Hematopoietic multipotent progenitor cell treated with erythropoietin and hydrocortisone succinate and interleukin-3 and kit ligand, for 15 days (in vitro differentiated cells): ENCODE data around the gene SPATA12.

Source experiments
- DNase-seq: peaks from one replicate; pipeline ENCODE4 v3.0.0-alpha.2; 2015; ENCODE audit warnings: low spot score

SPATA12 gene, protein sequence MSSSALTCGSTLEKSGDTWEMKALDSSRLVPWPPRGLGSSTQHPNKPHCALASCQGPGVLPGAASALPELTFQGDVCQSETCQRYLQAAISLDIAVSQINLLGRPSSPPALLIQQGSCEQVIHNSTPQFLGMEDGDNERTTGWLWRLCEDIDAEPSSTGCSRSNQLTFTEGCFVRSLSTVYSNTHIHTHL

DNA sequence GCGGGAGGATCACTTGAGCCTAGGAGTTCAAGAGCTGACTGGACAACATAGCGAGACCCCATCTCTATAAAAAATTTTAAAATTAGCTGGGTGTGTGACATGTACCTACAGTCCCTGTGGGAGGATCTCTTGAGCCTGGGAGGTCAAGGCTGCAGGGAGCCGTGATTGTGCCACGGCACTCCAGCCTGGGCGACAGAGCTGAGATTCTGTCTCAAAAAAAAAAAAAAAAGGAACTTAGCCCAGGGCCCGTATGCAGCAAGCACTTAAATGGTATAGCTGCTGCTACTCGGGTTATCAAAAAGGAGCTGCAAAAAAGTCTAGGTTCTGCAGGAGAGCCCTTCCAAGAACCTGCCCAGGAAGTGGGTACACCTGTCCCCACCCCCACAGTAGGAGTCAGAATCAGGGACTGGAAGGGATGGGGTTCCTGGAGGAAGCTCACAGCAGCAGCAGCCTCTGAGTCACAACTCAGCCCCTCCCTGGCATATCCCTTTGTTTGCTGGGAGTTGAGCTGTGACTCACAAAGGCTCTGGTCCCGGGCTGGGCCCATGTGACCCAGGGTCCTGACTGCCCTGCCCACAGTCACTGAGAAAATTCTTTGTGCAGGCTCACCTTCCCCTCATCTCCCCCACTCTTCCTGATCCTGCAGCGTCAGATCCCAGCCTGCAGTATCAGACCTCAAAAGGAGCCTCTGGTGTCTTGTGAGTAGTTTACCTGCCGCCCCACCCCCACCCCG is at the start of gene SPATA12:
TSS of gene SPATA12 (plus strand) at position 576 of the 733 bp plus-strand sequence. CDS start 13,031 bp downstream, outside the sequence.
- DNase-seq: no peak

DNA sequence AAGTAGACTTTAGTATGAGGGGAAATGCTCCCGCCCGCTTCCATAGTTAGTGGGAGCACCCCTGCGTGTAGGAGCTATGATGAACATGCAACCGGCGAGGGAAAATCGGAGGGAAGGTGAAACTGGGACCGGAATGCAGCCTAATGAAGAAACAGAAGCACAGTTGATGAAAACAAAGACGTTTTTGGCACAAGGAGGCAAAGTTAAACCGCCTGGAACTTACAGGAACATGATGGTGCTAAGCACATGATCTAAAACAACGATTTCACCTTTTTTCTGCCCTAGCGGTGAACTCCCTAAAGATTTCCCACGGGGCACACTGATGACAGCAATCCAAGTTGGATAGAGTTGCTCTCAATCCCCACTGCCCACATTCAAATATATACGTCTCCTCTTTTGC is 49.4 kb upstream of the SPATA12 start:
- DNase-seq: no peak

DNA sequence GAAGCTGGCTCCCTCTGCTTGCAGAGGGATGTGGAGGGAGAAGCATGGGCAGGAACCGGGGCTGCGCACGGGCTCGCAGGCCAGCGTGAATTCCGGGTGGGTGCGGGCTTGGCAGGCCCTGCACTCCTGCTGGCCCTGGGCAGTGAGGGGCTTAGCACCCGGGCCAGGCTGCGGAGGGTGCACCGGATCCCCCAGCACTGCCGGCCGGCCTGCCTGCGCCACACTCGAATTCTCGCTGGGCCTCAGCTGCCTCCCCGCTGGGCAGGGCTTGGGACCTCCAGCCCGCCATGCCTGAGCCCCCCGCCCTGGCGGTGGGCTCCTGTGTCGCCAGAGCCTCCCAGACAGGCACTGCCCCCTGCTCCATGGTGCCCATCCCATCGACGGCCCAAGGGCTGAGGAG is 47.6 kb upstream of the SPATA12 start:
- no peak for DNase-seq

DNA sequence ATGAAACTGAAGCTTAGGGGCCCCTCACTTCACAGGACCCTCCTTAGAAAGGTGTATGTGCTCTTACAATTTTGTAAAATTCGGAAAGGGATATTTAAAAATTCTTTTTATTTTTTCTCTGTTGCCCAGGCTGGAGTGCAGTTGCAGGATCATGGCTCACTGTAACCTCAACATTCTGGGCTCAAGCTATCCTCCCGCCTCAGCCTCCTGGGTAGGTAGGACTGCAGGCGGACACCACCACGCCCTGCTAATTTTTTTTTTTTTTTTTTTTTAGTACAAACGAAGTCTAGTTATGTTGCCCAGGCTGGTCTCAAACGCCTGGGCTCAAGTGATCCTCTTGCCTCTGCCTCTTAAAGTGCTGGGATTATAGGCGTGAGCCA is 45.1 kb upstream of the SPATA12 start:
- no peak for DNase-seq

DNA sequence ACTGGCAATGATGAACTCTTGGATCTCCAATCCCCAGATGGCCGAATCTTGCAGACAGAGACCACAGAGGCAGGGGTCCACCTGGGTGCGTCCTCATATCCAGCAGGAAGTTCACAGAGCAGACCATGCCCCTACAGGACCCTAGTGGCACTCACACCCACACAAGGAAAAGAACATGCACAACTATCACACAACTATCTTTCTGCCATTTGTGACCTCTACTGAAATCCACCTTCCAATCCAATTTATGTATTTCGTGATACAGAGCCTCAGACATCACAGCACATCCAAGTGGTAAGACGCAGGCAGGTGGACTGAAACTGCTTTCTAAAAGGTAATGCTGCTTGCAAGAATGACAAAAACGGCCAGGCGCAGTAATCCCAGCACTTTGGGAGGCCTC is 44.6 kb upstream of the SPATA12 start:
- no peak for DNase-seq

DNA sequence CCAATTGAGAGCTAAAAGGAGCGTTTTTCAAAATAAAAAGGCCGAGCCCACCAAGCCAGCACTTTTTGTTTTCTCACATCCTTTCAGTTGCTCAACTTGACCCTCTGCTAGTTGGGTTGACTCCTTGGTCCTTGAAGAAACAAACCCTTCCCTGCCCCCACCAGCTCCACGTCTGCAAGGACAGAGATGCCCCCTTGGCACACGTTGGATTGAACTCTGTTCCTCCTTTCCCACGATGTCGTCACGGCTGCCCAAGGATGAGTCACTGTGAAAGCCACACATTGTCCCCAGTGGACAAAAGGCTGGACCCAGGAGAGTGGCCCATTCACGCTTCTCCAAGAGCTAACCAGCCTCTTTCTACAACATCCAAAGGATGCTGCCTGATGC is 43.0 kb upstream of the SPATA12 start:
- no peak for DNase-seq

DNA sequence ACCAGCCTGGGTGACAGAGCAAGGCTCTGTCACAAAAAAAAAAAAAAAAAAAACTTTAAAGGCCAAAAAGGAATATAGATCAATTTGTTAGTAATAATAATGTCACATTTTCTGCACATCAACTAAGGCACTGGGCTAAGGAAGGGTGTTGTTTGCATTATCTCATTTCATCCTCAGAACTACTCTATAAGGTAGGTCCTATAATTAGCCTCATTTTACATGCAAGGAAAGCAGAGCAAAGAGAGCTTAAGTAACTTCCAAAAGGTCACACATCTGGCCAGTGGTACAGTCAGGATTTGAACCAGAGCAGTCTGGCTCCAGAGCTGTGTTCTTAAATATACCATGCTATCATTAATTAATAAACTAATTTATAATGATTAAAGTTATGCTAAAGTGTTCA is 42.2 kb upstream of the SPATA12 start:
- no peak for DNase-seq

DNA sequence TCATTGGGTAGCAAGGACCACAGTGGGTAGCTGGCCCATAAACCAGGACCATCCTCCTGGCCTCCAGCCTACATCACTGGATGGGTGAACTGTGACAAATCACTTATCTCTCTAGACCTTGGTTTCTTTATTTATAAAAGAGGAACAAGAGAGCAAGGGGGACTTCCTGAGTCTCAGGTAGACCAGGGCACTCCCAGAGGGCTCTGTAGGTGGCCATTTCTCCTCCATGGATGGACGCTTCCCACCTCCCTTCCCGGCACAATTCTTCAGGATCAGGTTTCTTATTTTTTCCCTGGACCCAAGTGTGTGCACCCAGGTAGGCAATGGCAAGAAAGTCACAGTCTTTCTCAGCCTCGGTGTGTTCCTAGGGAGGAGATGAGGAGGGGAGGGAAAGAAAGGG is 41.4 kb upstream of the SPATA12 start:
- no peak for DNase-seq

DNA sequence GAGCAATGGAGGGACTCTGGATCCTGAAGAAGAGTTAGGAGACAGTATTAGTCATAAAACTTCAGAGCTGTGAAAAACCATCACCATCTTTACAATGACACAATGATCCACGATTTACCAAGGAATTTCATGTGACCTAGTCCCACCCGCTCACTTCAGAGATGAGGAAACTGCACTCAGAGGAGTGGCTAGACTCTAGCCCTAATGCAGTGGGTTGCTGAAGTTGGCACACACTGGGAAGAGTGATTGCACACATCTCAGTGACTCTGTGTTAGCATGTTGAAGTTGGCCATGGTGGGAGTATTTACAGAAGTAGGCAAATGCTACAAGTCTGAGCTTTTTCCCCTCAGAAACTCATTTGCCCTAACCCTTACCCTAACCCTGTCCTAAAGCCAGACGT is 35.2 kb upstream of the SPATA12 start:
- no peak for DNase-seq

DNA sequence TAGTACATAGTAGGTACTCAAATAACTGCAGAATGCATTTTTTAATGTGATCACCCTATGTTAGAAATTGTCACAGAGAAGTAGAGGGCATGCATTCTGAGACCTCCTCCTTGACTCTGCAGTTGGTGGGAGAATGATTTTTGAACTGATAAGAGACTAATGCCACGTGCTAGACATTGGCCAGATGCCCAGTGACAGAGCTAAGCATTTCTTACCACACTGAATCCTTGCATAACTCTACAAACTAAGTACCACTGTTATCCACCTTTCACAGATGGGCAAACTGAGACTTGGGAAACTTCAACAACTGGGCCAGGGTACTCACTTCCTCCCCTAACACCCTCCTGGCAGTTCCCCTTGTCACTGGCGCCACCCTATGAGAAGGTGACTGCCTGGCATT is 33.5 kb upstream of the SPATA12 start:
- DNase-seq: no peak

DNA sequence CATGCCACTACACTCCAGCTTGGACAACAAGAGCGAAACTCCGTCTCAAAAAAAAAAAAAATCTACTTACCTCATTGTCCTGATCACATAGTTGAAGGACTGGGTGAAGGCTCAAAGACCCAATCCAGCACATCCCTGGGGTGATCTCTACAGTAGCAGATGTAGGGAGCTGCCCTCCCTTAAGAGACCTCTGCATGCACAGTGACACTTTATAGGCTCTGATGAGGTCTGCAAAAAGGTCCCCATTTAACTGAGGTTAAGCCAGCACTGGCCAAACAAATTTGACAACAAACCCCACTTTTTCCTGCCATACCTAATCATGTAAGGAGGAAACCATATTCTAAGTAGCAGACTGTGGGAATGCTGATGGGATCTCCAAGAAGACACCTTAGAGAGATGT is 31.1 kb upstream of the SPATA12 start:
- DNase-seq: no peak

DNA sequence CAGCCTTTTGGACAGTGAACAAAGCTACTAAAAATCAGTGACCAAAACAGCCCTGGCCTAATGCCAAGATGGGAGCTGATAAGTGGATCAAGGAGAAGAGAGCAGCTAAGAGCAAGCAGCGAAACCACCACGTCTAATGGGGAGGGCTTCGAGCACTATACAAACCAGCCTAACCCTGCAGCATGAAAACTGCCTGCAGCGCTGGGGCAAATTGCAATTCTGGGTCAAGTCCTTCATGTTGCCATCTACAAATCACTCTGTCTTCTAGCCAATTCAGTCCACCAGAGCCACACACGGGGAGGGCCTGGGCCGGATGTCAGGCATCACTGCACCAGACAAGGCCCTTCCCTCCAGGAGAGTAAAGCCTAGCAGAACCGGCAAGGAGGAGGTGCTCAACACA is 30.5 kb upstream of the SPATA12 start:
- no peak for DNase-seq

DNA sequence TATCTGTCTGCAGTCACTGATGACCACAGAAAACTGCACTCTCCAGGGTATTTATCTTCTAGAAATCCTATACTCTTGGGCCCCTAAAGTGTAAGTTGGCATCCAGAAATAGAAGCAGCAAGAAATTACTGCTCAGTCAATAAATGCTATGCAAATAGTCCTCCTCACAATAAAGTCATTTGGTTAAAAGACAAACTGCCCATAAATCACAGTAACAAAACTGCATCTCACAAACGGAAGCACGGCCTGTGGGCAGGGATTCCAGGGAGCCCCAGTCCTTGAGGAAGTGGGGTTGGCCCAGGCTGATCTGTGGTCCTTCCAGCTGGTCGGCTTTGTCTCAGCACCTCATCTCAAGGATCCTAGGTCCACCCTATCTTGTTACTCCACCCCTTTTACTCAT is 29.7 kb upstream of the SPATA12 start:
- no peak for DNase-seq

DNA sequence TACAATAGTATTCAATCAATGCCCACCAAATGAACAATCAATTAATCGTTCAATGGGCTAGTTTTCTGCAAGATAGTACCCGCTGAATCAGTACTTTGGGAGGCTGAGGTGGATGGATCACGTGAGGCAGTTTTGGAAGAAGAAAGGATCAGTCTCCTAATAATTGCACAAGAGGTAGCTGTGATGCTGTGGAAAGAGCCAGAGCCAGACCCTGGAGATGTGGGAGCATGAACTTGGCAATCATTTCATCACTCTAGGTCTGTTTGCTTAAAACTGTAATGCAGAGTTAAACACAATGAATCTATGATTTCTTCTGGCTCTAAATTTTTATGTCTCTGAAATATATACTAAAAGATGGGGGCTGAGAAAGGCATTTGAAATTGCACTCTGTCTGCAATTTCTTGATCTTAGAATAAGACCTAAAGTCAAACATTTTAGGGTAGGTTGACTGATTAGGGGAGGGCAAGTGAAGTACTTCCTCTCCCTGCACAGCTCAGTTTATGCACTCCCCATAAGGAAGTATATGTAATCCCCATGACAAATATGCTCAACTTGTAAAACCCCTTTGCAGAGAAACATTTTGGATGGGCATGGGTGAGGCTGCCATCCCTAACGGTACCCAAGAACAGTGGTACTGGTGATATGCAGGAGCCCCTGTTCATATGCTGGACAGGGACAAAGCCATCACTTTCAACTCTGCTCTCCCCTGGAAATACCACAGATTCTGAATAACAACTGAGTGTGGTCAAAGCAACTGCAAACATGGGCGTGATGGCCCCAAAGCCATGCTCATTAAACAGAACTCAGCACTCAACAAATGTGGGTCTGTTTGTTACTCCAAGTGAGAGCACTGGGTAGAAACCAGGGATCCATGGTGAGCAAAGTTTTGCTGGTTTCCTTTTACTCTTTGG is 28.6 kb upstream of the SPATA12 start:
- no peak for DNase-seq

DNA sequence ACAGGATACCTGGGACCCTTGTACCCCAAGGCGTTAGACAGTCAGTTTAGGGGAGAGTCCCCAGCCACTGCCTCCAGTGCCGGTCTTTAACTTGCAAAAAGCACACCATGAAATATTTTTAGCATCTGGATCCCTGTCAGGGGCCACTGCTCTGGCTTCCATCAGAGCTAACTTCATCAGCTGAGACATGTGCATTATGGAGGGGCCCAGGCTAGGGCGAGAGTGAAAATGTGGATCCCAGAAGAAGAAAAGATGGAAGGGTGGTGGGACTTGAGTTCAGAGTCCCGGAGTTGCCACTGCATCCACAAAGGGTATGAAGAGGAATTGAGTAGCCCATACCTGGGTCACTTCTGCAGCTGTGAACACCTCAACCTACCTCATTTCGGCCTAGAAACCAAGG is 23.5 kb upstream of the SPATA12 start:
- DNase-seq: no peak

DNA sequence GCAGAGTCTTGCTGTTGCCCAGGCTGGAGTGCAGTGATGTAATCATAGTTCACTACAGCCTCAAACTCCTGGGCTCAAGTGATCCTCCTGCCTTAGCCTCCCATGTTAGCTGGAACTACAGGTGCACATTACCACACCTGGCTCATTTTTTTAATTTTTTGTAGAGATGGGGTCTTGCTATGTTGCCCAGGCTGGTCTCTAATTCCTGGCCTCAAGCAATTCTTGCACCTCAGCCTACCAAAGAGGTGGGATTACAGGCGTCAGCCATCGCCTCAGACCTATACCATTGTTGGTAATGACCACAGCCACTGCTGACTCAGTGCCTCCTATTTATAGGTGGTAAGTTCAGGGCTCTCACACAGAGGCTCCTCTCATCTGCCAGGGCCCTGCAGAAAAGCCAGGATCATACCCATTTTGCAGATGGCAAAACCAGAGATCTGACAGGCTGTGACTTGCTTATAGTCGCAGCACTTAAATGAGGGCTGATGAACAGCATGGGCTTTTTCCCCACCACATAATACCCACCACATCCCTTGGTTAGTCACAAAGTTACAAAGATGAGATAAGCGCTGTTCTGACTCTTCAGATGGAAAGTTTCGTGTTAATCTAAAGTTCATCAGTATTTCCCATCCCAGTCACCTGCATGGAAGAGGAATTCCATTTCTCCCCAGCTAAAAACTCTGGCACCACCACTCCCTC is 21.8 kb upstream of the SPATA12 start:
- no peak for DNase-seq

DNA sequence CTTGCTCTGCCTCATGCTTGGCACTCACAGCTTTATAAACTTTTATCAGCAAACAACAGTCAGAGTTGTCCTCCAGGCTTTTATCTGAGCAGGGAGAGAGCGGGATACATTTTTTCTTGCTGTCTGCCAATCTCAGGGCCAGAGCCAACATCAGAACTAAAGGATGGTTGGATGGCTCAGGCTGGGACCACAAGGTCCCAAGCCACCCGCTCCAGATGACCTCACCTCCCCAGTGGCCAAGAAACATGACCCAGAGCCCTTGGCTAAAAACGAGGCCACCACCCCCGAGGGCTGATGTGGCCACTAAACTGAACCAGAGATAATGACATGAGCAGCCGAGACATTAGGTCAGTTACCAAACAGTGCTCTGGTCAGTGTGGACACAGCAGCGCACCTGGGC is 18.8 kb upstream of the SPATA12 start:
- DNase-seq: no peak

DNA sequence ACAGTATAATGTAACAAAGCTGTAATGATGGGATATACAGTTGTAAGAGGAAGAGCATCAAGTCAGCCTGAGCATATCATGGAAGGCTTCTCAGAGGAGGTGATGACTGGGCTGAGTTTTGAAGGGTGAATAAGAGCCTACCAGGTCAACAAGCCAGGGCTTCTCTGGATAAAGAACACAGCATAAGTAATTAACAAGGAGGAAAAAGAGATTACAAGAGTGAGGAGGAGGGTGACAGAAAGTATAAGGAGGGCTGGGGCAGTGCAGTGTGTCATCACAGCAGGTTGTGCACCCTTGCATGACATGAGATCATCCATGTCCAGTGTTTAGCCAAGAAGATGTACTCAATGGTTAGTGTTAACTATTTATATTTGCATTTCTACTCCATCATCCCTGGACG is 16.9 kb upstream of the SPATA12 start:
- no peak for DNase-seq

DNA sequence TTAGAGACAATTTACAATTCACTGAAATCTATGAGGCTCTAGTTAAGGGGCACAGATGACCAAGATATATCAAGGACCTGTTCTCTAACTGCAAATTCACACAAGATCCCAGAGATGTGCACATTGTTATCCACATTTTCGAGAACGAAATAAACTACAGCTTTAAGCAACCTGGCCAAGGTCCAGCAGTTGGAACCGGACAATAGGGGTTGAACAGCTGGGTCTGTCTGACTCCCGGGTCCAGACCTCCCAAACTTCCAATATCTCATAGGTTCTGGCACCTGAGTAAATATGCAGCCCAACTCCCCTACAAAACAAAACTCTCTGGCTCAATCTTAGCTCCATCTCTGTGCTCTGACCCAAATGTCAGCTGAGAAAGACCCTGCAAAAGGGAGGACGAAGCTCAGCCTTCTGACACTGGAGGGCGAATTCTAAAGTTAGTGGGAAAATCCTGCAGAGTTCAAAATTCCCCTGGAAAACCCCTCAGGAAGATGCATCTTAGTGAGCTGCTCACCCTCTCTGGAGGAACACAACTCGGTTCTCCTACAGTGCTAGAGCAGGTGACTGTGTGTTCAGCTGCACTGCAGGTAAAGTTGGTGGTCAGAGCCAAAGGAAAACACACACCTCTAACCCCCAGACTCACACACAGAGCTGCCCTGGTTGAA is 14.2 kb upstream of the SPATA12 start:
- no peak for DNase-seq

DNA sequence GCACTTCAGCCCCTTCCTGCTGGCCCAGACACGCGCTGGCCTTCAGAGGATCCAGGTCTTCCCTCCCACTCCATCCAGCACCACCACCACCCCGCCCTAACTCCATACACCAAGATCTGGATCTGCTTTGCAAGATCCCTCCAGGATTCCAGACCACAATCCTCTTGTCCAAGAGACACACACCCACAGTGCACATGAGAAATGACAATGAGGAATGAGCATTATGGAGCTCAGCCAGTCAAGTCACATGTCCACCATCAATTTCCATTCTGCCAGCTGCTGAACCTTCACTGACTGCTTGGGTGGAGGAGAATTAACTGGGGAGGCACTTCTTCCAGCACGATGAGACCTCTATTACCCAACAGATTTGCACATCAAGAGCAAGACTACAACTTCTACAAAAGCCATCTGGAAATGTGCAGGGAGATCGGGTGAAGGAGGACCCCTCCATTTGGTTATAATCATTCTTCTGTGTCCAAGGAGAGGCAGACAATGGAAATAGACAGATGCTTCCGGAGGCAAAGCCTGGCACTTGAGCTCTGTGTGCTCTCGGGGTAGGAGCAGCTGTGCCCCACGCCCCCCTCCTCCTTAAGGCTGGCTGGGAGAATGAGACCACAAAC is 12.3 kb upstream of the SPATA12 start:
- DNase-seq: no peak

DNA sequence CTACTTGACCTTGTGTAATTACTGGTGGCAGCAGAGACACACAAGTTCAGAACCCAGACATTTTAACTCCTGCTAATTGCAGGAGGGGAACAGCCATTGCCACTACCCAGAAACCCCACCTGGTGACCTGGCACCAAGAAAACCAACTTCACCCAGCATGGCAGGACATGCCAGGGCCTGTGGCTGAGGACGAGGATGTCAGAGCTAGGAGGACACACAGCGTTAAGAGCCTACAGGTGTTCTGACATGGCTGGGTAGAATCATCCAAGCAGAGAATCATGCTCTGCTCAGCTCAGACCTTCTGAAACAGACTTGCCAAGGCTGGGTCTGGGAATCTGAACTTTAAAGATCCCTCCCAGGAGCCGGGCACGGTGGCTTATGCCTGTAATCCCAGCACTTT is 11.7 kb upstream of the SPATA12 start:
- no peak for DNase-seq

DNA sequence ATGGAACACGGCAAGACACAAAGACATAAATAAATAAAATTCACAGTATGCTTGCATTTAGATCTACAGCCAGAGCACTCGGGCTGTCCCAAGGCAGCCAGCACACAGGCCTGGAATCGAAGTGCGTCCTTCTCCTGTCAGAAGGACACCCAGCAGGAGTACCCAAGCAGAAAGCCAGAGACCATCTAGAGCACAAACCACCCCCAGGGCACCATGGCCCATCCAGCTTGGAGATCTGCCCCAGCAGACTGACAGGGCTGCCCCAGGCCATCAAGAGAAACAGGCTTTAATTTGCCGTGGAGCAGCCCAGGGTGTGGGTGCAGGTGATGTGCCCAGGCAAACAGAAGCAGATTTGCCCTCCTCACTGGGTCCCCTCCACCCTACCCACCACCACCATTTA is 7.8 kb upstream of the SPATA12 start:
- no peak for DNase-seq
